GM12891 (cell line): Measurements from ENCODE around the gene SPTBN1.
A peak's percentile ranks its signal among the peaks of the same experiment; 100 is the strongest.
"Not testable (repeated sequence)": the region's sequence is repeated elsewhere in the genome, so short reads cannot be mapped to it uniquely, and the experiment has no call there.

ENCODE experiments used
- DNase-seq: peaks from one replicate; pipeline ENCODE4 v3.0.0; 2011; ENCODE audit warnings: low spot score; ENCODE audit not compliant: insufficient read length
- FAIRE-seq: peaks from 2 replicates; lab custom pipeline; 2011; peaks lifted over from hg19 to GRCh38; lab: Jason Lieb, UNC
- PAX5 ChIP-seq: IDR thresholded peaks from 2 replicates; pipeline ENCODE4 v1.6.1; 2011; ENCODE audit warnings: low read length, moderate library complexity, mild to moderate bottlenecking; ENCODE audit not compliant: insufficient read depth, severe bottlenecking
- POLR2A ChIP-seq: IDR thresholded peaks from 2 replicates; pipeline ENCODE4 v1.6.1; 2011; ENCODE audit warnings: low read depth, low read length, control low read depth
- POLR2AphosphoS5 ChIP-seq: IDR thresholded peaks from 2 replicates; pipeline ENCODE4 v1.6.1; 2011; ENCODE audit warnings: low read depth, low read length, control low read depth
- POU2F2 ChIP-seq: IDR thresholded peaks from 2 replicates; pipeline ENCODE4 v1.6.1; 2011; ENCODE audit warnings: low read depth, mild to moderate bottlenecking, control low read depth, low read length, moderate library complexity
- SPI1 ChIP-seq: IDR thresholded peaks from 2 replicates; pipeline ENCODE4 v1.6.1; 2011; ENCODE audit warnings: low read depth, low read length, control low read depth
- TAF1 ChIP-seq: IDR thresholded peaks from 2 replicates; pipeline ENCODE4 v1.6.1; 2011; ENCODE audit warnings: low read depth, low read length, control low read depth

The SPTBN1 gene

GRCh38 chr2:54519841-54520459 lies 63.8 kb downstream of the SPTBN1 start:
- no peak for FAIRE-seq

GRCh38 chr2:54520687-54521086 lies 64.6 kb downstream of the SPTBN1 start:
- DNase-seq (no peak), FAIRE-seq (no peak)

More at GRCh38 chr2:54519841-54520459, 63.8 kb downstream of the SPTBN1 start:
- DNase-seq: no peak
- TF ChIP-seq PAX5: no peak
- no peak for TF ChIP-seq POLR2A
- no peak for TF ChIP-seq TAF1
- TF ChIP-seq POU2F2: no peak

GRCh38 chr2:54522624-54523281 lies 66.6 kb downstream of the SPTBN1 start:
- peak; percentile 71 for FAIRE-seq
- peak; percentile 25 for DNase-seq
- TF ChIP-seq PAX5 (no peak), SPI1 (no peak), POLR2A (no peak), TAF1 (no peak), POU2F2 (no peak), POLR2AphosphoS5 (no peak)

More at GRCh38 chr2:54520687-54521086, 64.6 kb downstream of the SPTBN1 start:
- no peak for TF ChIP-seq TAF1
- no peak for TF ChIP-seq POU2F2
- TF ChIP-seq POLR2A: no peak
- no peak for TF ChIP-seq SPI1
- no peak for TF ChIP-seq POLR2AphosphoS5
- TF ChIP-seq PAX5: no peak

GRCh38 chr2:54523324-54523959 lies 67.3 kb downstream of the SPTBN1 start:
- no peak for DNase-seq
- FAIRE-seq: no peak
- TF ChIP-seq POLR2A: no peak
- no peak for TF ChIP-seq TAF1

GRCh38 chr2:54524226-54524991 lies 68.3 kb downstream of the SPTBN1 start:
- DNase-seq: no peak
- TF ChIP-seq POU2F2 (0 out of 2 replicates have a peak, but pooled peaks have one; percentile 38), POLR2A (no peak), SPI1 (peak; percentile 27; the same call in 1 of the 2 replicates)
- FAIRE-seq: peak; percentile 13

GRCh38 chr2:54525321-54525720 lies 69.2 kb downstream of the SPTBN1 start:
- FAIRE-seq: no peak
- DNase-seq: no peak

GRCh38 chr2:54526226-54526879 lies 70.2 kb downstream of the SPTBN1 start:
- DNase-seq (no peak), FAIRE-seq (peak; percentile 9)
- TF ChIP-seq POLR2AphosphoS5 (no peak), PAX5 (no peak), POU2F2 (no peak), TAF1 (no peak), POLR2A (no peak), SPI1 (no peak)

More at GRCh38 chr2:54525321-54525720, 69.2 kb downstream of the SPTBN1 start:
- TF ChIP-seq SPI1 (no peak), POU2F2 (no peak), POLR2A (no peak), TAF1 (no peak), POLR2AphosphoS5 (no peak), PAX5 (no peak)

- FAIRE-seq: no peak
- no peak for DNase-seq
- TF ChIP-seq POLR2AphosphoS5 (no peak), PAX5 (no peak)
Observed at GRCh38 chr2:54528311-54528955, 72.3 kb downstream of the SPTBN1 start.

- not testable (repeated sequence) for DNase-seq, FAIRE-seq
Observed at GRCh38 chr2:54529518-54529917, 73.4 kb downstream of the SPTBN1 start.
